ENCODE measurements around the gene FYN. TPM values are rescaled to one million over a fixed set of nuclear protein-coding genes. Genes with fewer than 3 reads are reported as not detected.

Gene FYN
- total and polyA plus RNA-seq, 2 of the 4 experiments (the other 2 are of a cell fraction): 30.8 to 36.4 TPM

DNA sequence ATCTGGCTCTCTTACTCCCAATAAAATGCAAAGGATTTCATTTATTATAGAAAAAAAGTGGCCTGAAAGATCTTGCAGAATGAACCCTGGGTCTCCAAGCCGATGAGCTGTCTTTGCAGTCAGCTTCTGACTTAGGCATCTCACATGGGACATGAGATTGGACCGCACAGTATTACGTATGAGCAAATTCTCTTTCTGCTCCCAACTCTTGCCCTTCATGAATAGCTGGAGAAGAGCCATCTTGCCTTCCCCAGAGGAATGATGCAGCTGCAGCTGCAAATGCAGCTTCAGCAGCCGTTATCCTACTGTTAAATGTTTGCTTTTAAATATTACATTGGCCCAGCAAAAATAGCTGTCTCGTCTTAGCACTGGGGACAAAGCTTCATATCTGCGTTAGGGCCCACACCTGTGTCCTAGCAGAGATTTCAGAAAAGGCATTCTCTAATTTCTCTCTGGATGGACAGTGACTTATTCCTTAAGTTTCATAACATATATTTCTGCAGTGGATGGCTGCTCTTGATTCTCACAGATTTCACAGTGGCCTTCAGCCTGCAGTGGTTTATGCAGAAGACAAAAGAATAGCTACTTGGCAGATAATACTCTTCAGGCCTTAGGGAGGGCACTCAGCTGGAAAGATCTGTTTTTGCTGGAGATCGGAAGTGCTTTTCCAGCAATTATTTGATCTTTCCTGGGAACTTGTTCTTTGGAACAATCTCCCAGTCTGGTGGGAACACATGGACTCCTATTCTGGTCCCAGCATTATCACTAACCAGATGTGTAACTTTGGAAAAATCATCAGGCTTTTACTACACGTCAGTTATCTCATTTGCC lies 129.2 kb downstream of the FYN start (continued):
- TF ChIP-seq, protein P1, sequence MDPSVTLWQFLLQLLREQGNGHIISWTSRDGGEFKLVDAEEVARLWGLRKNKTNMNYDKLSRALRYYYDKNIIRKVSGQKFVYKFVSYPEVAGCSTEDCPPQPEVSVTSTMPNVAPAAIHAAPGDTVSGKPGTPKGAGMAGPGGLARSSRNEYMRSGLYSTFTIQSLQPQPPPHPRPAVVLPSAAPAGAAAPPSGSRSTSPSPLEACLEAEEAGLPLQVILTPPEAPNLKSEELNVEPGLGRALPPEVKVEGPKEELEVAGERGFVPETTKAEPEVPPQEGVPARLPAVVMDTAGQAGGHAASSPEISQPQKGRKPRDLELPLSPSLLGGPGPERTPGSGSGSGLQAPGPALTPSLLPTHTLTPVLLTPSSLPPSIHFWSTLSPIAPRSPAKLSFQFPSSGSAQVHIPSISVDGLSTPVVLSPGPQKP (IDR thresholded peaks at IDR 0.05; ENCODE audit: borderline replicate concordance, low read depth, low read length): no peak

DNA sequence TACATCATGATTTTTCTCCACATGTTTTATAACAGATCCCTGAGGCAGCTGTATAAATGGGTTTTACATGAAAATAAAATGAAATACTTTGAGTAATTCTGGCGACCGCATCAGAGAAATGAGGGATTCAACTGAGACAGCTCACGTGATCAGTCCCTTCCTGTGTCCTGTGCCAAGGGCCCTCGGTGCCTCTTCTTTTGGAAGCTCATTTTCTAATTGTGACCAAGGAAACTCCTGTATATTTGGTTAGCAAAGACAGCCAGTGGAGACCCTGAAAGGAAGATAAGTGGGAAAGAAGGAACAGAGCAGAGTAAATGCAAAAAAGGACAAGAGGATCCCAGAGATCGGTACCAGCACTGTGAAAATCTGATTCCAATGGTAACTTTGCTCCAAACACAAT lies 129.9 kb downstream of the FYN start:
- Histone ChIP-seq H3K27me3 (ENCODE audit: control insufficient read depth, insufficient read depth, low read length) (no peaks in the 10 kb centered on the region), H4K20me1 (ENCODE audit: insufficient read depth, low read length) (no peaks in the 10 kb centered on the region), H3K4me3 (ENCODE audit: insufficient read depth, low read depth, low read length) (no peak overlapping the region), H3K23ac (ENCODE audit: low read depth, low read length) (no peak overlapping the region), H3K9ac (ENCODE audit: low read depth, low read length) (no peak overlapping the region), H3K27ac (ENCODE audit: insufficient read depth, low read length) (no peak overlapping the region), H2BK15ac (ENCODE audit: low read depth, low read length) (no peak overlapping the region), H2BK5ac (ENCODE audit: low read depth, low read length, poor library complexity, severe bottlenecking) (no peak overlapping the region), H3K36me3 (ENCODE audit: control insufficient read depth, insufficient read depth, low read length) (no peaks in the 10 kb centered on the region), H2BK120ac (ENCODE audit: low read depth, low read length) (no peak overlapping the region), H2AFZ (replicated peaks; ENCODE audit: low read length, poor library complexity) (no peak overlapping the region), H4K8ac (ENCODE audit: low read depth in 2 of 2, low read length in 2 of 2) (no peak overlapping the region), H2AK9ac (replicated peaks; ENCODE audit: low read depth, low read length, poor library complexity) (no peak overlapping the region), H3K18ac (ENCODE audit: low read depth, low read length) (no peak overlapping the region), H2BK20ac (ENCODE audit: low read depth, low read length) (no peak overlapping the region), H3K4ac (ENCODE audit: low read depth, low read length) (no peak overlapping the region), H3K56ac (ENCODE audit: extremely low read depth, insufficient read depth, low read length) (no peak overlapping the region), H3K9me1 (ENCODE audit: insufficient read depth, low read length) (peaks cover 6% of the 10 kb centered on the region), H3K9me3 (ENCODE audit: control insufficient read depth, insufficient read depth, low read length) (no peaks in the 10 kb centered on the region), H3K79me1 (ENCODE audit: low read depth in 1 of 2, low read length in 2 of 2) (peaks cover 0 to 14% of the 10 kb centered on the region in 2 experiments; a peak in 3 of 4 replicates), H4K5ac (ENCODE audit: low read depth, low read length) (no peak overlapping the region), H3K4me1 (ENCODE audit: control insufficient read depth, insufficient read depth, low read length) (peaks cover 2% of the 10 kb centered on the region; the same call in 1 of the 2 replicates), H4K91ac (ENCODE audit: insufficient read depth, low read depth, low read length) (no peak overlapping the region), H3K4me2 (ENCODE audit: low read depth, low read length) (no peak overlapping the region), H3K14ac (replicated peaks; ENCODE audit: low read depth, low read length) (no peak overlapping the region), H2AK5ac (ENCODE audit: low read depth, low read length) (no peak overlapping the region)
- BruUV-seq (replicated peaks): no TSS peak
- ChIA-PET CTCF (interaction anchor here (0.7 to 1.0 kb wide), 2 partner anchors 9 to 10 kb away, joined by 3 to 4 read pairs; no protein-coding TSS in a partner anchor), POLR2A (ENCODE audit: unreplicated experiment) (no interaction called here)
- in situ Hi-C loops (cut with MboI; ENCODE audit: low sequenced_read_pairs) (no loop called here), dilution Hi-C loops (cut with HindIII; ENCODE audit: low sequenced_read_pairs, unreplicated experiment) (no loop called here), intact Hi-C loops (cut with micrococcal nuclease) (no loop called here)
- DNase-seq: no peak
- WGBS, 2 experiments (ENCODE audit: extremely low coverage in 2 of 2, insufficient read length in 1 of 2): 60% methylated on average over 1 of the region's 5 CpGs; no CpG with 5 or more reads in 1 of the 2 experiments
- no peak for ATAC-seq (ENCODE audit: low read depth)
- no peak for TF ChIP-seq BHLHE40 (IDR thresholded peaks at IDR 0.05; ENCODE audit: low read depth, low read length)
- no peak for TF ChIP-seq MAFK (IDR thresholded peaks at IDR 0.05; ENCODE audit: low read depth, low read length)
- no peak for TF ChIP-seq CHD1 (IDR thresholded peaks at IDR 0.05; ENCODE audit: low read depth, low read length)
- no peak for TF ChIP-seq NFE2L2 (IDR thresholded peaks at IDR 0.05; ENCODE audit: low read depth, low read length)
- TF ChIP-seq MXI1 (IDR thresholded peaks at IDR 0.05; ENCODE audit: borderline replicate concordance, low read depth, low read length): no peak
- TF ChIP-seq, protein P2, sequence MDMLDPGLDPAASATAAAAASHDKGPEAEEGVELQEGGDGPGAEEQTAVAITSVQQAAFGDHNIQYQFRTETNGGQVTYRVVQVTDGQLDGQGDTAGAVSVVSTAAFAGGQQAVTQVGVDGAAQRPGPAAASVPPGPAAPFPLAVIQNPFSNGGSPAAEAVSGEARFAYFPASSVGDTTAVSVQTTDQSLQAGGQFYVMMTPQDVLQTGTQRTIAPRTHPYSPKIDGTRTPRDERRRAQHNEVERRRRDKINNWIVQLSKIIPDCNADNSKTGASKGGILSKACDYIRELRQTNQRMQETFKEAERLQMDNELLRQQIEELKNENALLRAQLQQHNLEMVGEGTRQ (IDR thresholded peaks at IDR 0.05; ENCODE audit: low read depth, low read length): no peak
- TF ChIP-seq RFX5 (IDR thresholded peaks at IDR 0.05; ENCODE audit: low read depth, low read length): no peak
- no peak for TF ChIP-seq POLR2A (IDR thresholded peaks at IDR 0.05; ENCODE audit: low read depth, low read length)
- TF ChIP-seq CEBPB (IDR thresholded peaks at IDR 0.05; ENCODE audit: low read depth, low read length): no peak
- no peak for TF ChIP-seq RAD21 (IDR thresholded peaks at IDR 0.05; ENCODE audit: low read length)
- no peak for TF ChIP-seq FOS (IDR thresholded peaks at IDR 0.05; ENCODE audit: low read depth, low read length)
- TF ChIP-seq, protein P1 (IDR thresholded peaks at IDR 0.05; ENCODE audit: borderline replicate concordance, low read depth, low read length): no peak
- TF ChIP-seq MAZ (IDR thresholded peaks at IDR 0.05; ENCODE audit: borderline replicate concordance, low read depth, low read length): no peak
- TF ChIP-seq RCOR1 (IDR thresholded peaks at IDR 0.05; ENCODE audit: insufficient replicate concordance, low read length): no peak

Data from IMR-90 (cell line).